Measurements from ENCODE around the gene STXBP6. TPM values are rescaled to one million over a fixed set of nuclear protein-coding genes. Genes with fewer than 3 reads are reported as not detected.
"Not testable (repeated sequence)": the region's sequence is repeated elsewhere in the genome, so short reads cannot be mapped to it uniquely, and the experiment has no call there.

Gene STXBP6
- total and polyA plus RNA-seq, 12 donors, result 12.2 to 49.0 (median 24.4) TPM

DNA sequence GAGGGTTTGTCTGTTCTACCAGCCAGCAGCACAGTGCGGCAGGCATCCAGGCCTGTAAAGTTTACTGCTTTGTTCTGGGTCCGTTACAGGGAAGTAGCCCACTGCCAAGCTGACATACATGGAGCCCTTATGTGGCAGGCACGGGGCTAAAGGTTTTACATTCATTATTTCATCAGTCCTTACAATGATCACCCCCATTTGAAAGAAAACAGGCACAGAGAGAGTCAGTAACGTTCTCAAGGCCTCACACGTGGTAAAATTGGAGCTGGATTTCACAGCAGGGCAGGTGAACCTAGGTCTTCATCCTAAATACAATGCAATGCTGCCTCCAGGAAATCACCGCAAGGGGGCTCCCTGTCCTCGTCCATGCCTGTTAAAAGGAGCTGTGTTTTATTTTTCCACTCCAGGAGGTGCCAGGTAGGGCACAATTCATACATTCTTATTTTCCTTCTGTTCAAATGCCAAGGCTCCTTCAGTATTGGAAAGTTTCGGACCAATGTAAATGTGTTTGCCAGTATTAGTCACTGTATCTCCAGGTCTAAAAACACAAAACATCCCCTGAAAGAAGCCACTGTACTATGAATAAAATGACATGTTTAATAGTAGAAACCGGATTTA is 243.8 kb downstream of the STXBP6 start:
- no peaks in the 10 kb centered on the region for H3K36me3 ChIP-seq
- ATAC-seq (peak; percentile 47 to 89 (median 78)), DNase-seq (peak; percentile 69 to 70)
- TF ChIP-seq, protein P1, sequence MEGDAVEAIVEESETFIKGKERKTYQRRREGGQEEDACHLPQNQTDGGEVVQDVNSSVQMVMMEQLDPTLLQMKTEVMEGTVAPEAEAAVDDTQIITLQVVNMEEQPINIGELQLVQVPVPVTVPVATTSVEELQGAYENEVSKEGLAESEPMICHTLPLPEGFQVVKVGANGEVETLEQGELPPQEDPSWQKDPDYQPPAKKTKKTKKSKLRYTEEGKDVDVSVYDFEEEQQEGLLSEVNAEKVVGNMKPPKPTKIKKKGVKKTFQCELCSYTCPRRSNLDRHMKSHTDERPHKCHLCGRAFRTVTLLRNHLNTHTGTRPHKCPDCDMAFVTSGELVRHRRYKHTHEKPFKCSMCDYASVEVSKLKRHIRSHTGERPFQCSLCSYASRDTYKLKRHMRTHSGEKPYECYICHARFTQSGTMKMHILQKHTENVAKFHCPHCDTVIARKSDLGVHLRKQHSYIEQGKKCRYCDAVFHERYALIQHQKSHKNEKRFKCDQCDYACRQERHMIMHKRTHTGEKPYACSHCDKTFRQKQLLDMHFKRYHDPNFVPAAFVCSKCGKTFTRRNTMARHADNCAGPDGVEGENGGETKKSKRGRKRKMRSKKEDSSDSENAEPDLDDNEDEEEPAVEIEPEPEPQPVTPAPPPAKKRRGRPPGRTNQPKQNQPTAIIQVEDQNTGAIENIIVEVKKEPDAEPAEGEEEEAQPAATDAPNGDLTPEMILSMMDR (IDR thresholded peaks at IDR 0.05), result peak; percentile 70 to 95 (median 88)
- H3K4me3 ChIP-seq, result no peak overlapping the region
- intact Hi-C loops (cut with DNase I), result loop anchor here (1.0 to 10.0 kb wide), 11 partner anchors 71 to 346 kb away; no protein-coding TSS in a partner anchor
- H3K27me3 ChIP-seq, result no peaks in the 10 kb centered on the region
- H3K9me3 ChIP-seq, result no peaks in the 10 kb centered on the region
- peaks cover 6 to 46% (median 27%) of the 10 kb centered on the region in 9 donors for H3K4me1 ChIP-seq
- peak overlapping the region in 2 of 10 donors; percentile 11 to 15 for H3K27ac ChIP-seq
- 34 to 38% methylated on average over 9 of the region's 9 CpGs for WGBS, 2 donors

DNA sequence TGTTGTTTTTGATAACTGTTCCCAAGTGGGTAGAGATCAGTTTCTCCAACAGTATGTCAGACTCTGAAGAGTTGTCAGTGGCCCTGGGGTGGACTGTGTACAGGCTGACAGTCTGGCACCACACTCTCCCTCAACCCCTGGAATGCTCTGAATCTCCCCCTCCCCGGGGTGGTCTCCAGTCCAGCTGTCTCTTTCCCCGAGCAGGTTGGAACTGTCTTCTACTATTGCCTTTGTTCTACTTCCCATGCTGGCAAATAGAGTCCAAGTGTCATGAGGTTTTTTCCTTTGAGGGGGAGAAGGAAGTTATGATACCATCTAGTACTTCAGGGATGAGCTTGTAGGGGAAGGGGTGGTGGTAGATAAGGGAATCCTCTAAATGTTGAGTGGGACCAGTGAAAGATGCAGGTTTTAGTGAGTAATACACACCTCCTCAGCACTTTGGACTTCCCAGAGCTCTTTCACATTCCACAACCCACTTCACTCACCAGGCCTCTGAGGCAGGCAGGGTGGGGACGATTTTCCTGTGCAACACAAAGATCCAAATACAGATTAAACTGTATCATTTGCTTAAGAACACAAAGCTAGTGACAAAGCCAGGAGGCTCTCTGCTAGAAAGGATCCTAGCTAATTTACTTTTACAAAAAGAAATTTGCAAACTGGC is 245.3 kb downstream of the STXBP6 start:
- no peaks in the 10 kb centered on the region for H3K9me3 ChIP-seq
- no peaks in the 10 kb centered on the region for H3K27me3 ChIP-seq
- peaks cover 5 to 35% (median 18%) of the 10 kb centered on the region in 9 donors for H3K4me1 ChIP-seq
- no peaks in the 10 kb centered on the region for H3K36me3 ChIP-seq
- no peak overlapping the region for H3K4me3 ChIP-seq
- ATAC-seq (peak in 3 of 8 donors; percentile 29 to 46 (median 31)), DNase-seq (no peak)
- TF ChIP-seq, protein P1 (IDR thresholded peaks at IDR 0.05), result no peak
- intact Hi-C loops (cut with DNase I), result loop anchor here in 7 of 10 donors (5.0 to 10.0 kb wide), 8 partner anchors 70 to 348 kb away; no protein-coding TSS in a partner anchor
- WGBS, 2 donors, result 56 to 59% methylated on average over 3 of the region's 3 CpGs
- peak overlapping the region in 2 of 10 donors; percentile 13 to 21 for H3K27ac ChIP-seq

GRCh38 chr14:24803933-24804494 is 245.9 kb downstream of the STXBP6 start:
- Histone ChIP-seq H3K36me3 (no peaks in the 10 kb centered on the region), H3K27ac (no peak overlapping the region), H3K27me3 (no peaks in the 10 kb centered on the region), H3K9me3 (no peaks in the 10 kb centered on the region), H3K4me3 (no peak overlapping the region), H3K4me1 (peaks cover 5 to 32% (median 18%) of the 10 kb centered on the region in 9 donors)
- 82 to 87% methylated on average over 10 of the region's 10 CpGs for WGBS, 2 donors
- TF ChIP-seq, protein P1 (IDR thresholded peaks at IDR 0.05), result no peak
- ATAC-seq, result no peak
- no peak for DNase-seq
- intact Hi-C loops (cut with DNase I), result loop anchor here in 4 of 10 donors (5.0 to 10.0 kb wide), 5 partner anchors 69 to 343 kb away; no protein-coding TSS in a partner anchor

GRCh38 chr14:24803426-24803825 is 246.5 kb downstream of the STXBP6 start:
- not testable (repeated sequence) for DNase-seq, H3K36me3 ChIP-seq, H3K27ac ChIP-seq, H3K27me3 ChIP-seq, H3K9me3 ChIP-seq, ATAC-seq, H3K4me3 ChIP-seq
- intact Hi-C loops (cut with DNase I), result loop anchor here in 4 of 10 donors (5.0 to 10.0 kb wide), 5 partner anchors 69 to 344 kb away; no protein-coding TSS in a partner anchor
- H3K4me1 ChIP-seq, result peaks cover 5 to 32% (median 18%) of the 10 kb centered on the region in 9 donors
- 96% methylated on average over 10 of the region's 10 CpGs for WGBS, 2 donors
